GM19238 (cell line): ENCODE data around the gene GALNT2.

ENCODE experiments used
- DNase-seq: peaks from one replicate; pipeline ENCODE4 v3.0.0; 2011; ENCODE audit warnings: low spot score; ENCODE audit not compliant: insufficient read length

Gene GALNT2

GRCh38 chr1:230317823-230318819 lies 251.1 kb downstream of the GALNT2 start:
- no peak for DNase-seq

- no peak for DNase-seq
Observed at GRCh38 chr1:230319014-230319747, 252.1 kb downstream of the GALNT2 start.

DNA sequence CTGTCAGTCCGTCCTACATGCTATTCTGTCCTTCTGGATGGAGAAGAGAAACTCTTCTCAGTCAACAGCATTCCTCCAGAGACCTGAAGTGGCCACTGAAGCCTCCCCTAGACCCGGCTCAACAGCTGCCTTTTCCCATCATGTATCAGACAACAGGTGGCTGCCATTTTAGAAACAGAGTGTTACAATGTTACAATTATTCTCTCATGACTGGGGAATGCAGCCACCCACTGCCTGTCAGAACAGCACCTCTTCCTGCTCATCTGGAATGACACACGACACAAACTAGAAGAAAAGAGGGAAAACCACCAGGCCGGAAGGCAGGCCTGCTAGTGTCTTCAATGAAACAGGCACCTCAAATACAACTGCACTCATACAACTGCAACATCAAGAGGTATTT lies 253.8 kb downstream of the GALNT2 start:
- no peak for DNase-seq

DNA sequence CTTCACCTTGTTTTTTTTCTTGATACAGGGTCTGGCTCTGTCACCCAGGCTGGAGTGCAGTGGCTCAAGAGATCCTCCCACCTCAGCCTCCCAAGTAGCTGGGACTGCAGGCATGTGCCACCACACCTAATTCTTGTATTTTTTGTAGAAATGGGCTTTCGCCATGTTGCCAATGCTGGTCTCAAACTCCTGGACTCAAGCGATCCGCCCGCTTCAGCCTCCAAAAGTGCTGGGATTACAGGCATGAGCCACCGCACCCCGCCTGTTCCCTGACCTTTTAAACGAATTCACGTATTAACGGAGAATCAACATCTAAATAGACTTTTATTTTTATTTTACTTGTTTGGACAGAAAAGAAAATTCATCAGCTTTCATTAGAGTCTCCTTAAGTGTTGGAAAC lies 254.3 kb downstream of the GALNT2 start:
- DNase-seq, result no peak

DNA sequence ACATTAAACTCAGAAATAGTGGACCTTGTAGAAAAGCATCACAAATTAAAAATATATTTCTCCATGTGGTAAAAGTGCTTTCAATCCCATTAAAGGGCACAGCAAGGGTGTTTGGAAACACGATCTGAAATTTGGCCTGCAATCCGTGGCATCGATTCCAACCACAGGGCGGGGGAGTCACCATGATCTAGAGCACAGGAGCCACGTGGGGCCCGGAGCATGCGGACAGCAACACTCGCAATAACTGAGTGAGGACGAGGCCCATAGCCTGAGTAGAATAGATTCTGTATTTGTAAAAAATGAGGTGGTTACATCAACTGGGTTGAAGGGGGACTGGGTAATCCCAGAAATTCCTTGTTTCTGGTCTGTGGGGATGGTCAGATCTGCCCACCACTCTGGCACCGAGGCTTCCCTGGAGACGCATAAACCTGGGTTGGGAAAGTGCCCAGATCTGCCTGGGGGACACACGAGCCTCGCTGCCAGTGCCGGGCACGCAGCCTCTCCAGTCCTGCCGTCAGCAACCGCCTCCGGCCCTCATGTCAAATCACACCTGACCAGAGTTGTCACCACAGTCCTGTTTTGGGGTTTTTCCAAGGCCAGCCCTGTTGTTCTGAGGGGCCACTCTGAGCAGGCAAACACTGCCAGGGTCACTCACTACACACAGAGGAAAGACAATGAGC lies 254.8 kb downstream of the GALNT2 start:
- DNase-seq, result no peak

GRCh38 chr1:230322421-230322756 lies 255.4 kb downstream of the GALNT2 start:
- no peak for DNase-seq

DNA sequence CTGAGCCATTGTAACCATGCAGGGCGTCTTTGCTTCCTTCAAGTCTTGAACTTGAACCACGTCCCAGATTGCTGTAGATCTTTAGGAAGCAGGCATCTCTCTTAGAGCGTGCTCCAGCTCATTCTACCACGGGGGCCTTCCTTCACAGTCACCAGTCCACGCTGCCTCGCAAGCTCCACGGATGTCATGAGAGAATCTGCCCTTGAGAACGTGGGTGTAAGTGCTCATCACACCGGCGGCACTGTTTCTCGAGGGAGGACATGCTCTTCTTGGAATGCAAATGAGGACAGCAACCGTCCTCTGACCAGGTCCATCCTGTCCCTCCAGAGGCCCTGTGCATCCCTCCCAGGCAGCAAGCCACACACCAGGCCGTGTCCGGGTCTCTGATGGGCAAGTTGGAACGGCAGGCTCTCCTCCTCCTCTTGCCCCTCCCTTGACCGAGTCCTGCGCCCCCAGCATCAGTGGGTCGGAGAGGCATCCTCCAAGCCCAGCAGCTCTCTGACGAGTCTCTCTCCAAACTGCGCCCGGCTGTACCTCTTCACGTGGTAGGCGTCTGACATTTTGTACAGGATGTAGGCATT lies 256.0 kb downstream of the GALNT2 start:
- DNase-seq, result no peak

- DNase-seq, result no peak
Observed at GRCh38 chr1:230323686-230324085, 256.6 kb downstream of the GALNT2 start.

GRCh38 chr1:230326971-230327891 lies 260.2 kb downstream of the GALNT2 start:
- DNase-seq, result no peak

GRCh38 chr1:230327892-230328284 lies 260.9 kb downstream of the GALNT2 start:
- DNase-seq, result no peak

DNA sequence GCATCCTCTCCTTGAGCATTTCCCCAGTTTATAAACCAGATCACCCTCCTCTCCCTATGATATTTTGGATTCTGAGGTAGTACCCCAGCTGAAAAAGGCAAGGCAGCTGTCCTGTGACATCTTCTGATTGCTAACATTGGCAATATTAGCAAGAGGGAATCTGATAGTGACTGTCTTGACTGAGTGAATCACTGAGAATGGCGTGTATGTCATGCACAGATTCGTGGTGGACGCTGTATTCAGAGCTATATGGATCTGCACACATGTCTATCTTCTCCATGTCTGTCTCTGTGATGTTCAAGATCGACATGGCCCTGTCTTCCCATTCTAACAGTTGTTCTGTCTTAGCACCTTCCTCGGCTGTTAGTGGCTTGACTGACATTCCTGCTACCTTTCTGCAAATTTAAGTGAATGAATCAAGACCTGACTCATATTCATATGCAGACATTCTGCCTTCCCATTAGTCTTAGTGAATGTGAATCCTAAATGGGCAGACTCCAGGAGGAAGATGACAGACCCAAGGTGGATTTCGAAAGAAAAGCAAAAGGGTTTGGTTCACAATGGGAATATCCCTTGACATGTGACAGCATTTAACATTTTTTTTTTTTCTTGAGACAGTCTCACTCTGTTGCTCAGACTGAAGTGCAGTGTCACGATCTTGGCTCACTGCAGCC lies 261.4 kb downstream of the GALNT2 start:
- DNase-seq, result no peak

DNA sequence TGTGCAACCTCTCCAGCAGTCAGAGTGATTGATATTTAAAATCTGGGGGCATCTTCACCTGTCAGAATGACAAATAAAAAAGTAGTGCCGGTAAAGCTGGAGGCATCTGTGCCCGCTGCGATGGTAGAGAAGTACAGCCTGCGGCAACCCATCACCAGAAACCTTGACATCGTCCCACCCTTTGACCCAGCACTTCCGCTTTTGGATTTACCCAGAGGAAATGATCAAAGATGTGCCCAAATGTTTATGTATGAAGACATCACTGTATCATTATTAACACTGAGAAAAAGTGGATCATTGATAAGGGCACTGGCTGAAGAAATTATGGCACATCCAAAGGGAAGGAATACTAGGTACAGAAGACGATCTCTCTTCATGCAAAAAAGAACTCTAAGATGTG lies 263.1 kb downstream of the GALNT2 start:
- no peak for DNase-seq
